CD4-positive, alpha-beta memory T cell (primary cell): ENCODE data around the gene NEMP2. TPM values are rescaled to one million over a fixed set of nuclear protein-coding genes. Genes with fewer than 3 reads are reported as not detected.
"Not testable (repeated sequence)": the region's sequence is repeated elsewhere in the genome, so short reads cannot be mapped to it uniquely, and the experiment has no call there.

Experiments used
- CTCF ChIA-PET: fragments of 350-600 bp; sonication (Branson Sonifier 250); formaldehyde crosslinking; loops from one replicate; lab custom pipeline; 2021; ENCODE audit warnings: inconsistent platforms; ENCODE audit not compliant: partially characterized antibody; lab: Charles Lee
- POLR2A ChIA-PET: fragments of 350-600 bp; sonication (Branson Sonifier 250); formaldehyde crosslinking; loops from one replicate; lab custom pipeline; 2021; ENCODE audit not compliant: partially characterized antibody; lab: Charles Lee
- DNase-seq, 5 donors: peaks; one replicate each; pipeline versions ENCODE4 v3.0.0 to v3.0.0-alpha.2; 2020 to 2022; ENCODE audit warnings: mixed read lengths in 1 of 5
- H3K27ac ChIP-seq: one replicate; pipeline ENCODE4 v1.7.0; 2013; ENCODE audit warnings: low read depth, low read length
- H3K27me3 ChIP-seq: 2 replicates; pipeline ENCODE4 v1.7.0; 2013; ENCODE audit warnings: mild to moderate bottlenecking, low read length, moderate library complexity; ENCODE audit not compliant: insufficient read depth
- H3K36me3 ChIP-seq: 2 replicates; pipeline ENCODE4 v1.7.0; 2013; ENCODE audit warnings: mild to moderate bottlenecking, low read length, moderate library complexity; ENCODE audit not compliant: insufficient read depth
- H3K4me1 ChIP-seq: 2 replicates; pipeline ENCODE4 v1.7.0; 2013; ENCODE audit warnings: mild to moderate bottlenecking, low read length, moderate library complexity; ENCODE audit not compliant: insufficient read depth
- H3K4me3 ChIP-seq, 2 donors: one replicate each; pipeline ENCODE4 v1.7.0; 2013; ENCODE audit warnings: low read length in 2 of 2, mild to moderate bottlenecking in 1 of 2
- H3K9me3 ChIP-seq, 2 donors: one replicate each; pipeline ENCODE4 v1.7.0; 2013; ENCODE audit warnings: low read length in 2 of 2, control low read depth in 1 of 2; ENCODE audit not compliant: control insufficient read depth in 1 of 2
- H3K27ac Mint-ChIP-seq, 7 donors: one replicate each; pipeline ENCODE4 v1.8.0; 2020 to 2021; ENCODE audit warnings: mixed read lengths in 7 of 7, mild to moderate bottlenecking in 6 of 7, inconsistent platforms in 3 of 7, moderate library complexity in 3 of 7
- H3K27me3 Mint-ChIP-seq, 2 donors: one replicate each; pipeline ENCODE4 v1.8.0; 2020 to 2021; ENCODE audit warnings: mixed read lengths in 2 of 2
- H3K36me3 Mint-ChIP-seq, 2 donors: one replicate each; pipeline ENCODE4 v1.8.0; 2020 to 2021; ENCODE audit warnings: mixed read lengths in 2 of 2, inconsistent platforms in 1 of 2, mild to moderate bottlenecking in 1 of 2
- H3K4me1 Mint-ChIP-seq, 4 donors: one replicate each; pipeline ENCODE4 v1.8.0; 2020 to 2021; ENCODE audit warnings: mixed read lengths in 4 of 4, mild to moderate bottlenecking in 1 of 4
- H3K4me3 Mint-ChIP-seq, 8 donors: one replicate each; pipeline ENCODE4 v1.8.0; 2020 to 2021; ENCODE audit warnings: mixed read lengths in 8 of 8, mild to moderate bottlenecking in 7 of 8, moderate library complexity in 6 of 8, inconsistent platforms in 3 of 8
- H3K9me3 Mint-ChIP-seq, 8 donors: one replicate each; pipeline ENCODE4 v1.8.0; 2020 to 2021; ENCODE audit warnings: mixed read lengths in 8 of 8, mild to moderate bottlenecking in 5 of 8, inconsistent platforms in 3 of 8, moderate library complexity in 1 of 8
- intact Hi-C: fragments of 100-400 bp; cut with micrococcal nuclease; formaldehyde crosslinking; loops from one replicate; pipeline ENCODE4 v1.15.1; 2023
- polyA plus RNA-seq, 2 donors: library from polyadenylated mRNA; unstranded; fragments of 300-500 nt; fragmentation: Illumina TruSeq; gene quantifications; one replicate each; pipeline ENCODE4 v1.2.3, GENCODE V29; 2021
- total RNA-seq, 2 experiments: library from RNA; stranded (reverse); gene quantifications; one replicate each; pipeline ENCODE4 v1.2.3, GENCODE V29; 2021

The NEMP2 gene
- total and polyA plus RNA-seq, 4 experiments from 2014 or later = 10.9 to 21.2 (median 16.3) TPM

DNA sequence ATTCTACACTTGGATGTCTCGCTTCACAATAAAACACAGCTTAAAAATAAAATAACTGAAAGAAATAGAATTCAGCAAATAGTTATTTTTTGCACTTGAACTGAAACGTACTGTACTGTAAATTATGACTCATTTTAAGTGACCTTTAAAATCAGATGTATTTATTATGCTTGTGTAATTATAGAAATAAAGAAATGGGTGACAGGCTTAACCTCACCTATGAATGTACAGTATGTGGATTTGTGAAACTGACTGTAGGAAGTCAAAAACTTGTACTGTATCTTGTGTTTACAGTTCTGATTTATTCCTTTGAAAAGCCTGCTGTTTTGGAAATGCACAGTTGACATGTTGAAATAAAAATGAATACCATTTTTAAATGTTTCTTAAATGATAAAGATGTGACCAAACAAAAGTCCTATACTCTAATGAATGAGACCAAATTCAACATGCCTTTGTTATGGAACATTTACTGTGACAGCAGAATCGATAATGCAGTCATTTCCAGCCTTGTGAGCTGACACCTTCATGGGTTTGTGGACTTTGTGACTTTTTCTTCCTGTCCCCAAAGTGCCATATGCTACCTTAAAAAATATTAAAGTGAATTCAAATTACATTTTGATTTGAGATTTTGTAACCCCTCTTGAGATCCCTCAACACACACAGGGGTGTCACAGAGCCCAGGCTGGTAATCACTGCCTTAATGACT lies 32.7 kb downstream of the NEMP2 start:
- intact Hi-C loops = no loop called here
- Histone ChIP-seq H3K9me3 (no peaks in the 10 kb centered on the region), H3K36me3 (peaks cover 55% of the 10 kb centered on the region), H3K27me3 (no peaks in the 10 kb centered on the region), H3K27ac (no peak overlapping the region), H3K4me1 (no peaks in the 10 kb centered on the region), H3K4me3 (no peak overlapping the region)
- H3K4me3 Mint-ChIP-seq = no peak overlapping the region
- ChIA-PET CTCF (no interaction called here), POLR2A (no interaction called here)
- H3K9me3 Mint-ChIP-seq = no peaks in the 10 kb centered on the region
- H3K36me3 Mint-ChIP-seq = peaks cover 48 to 70% of the 10 kb centered on the region in 2 donors
- no peak for DNase-seq
- peaks cover 0 to 13% (median 7%) of the 10 kb centered on the region in 4 donors for H3K4me1 Mint-ChIP-seq
- H3K27me3 Mint-ChIP-seq = no peaks in the 10 kb centered on the region
- H3K27ac Mint-ChIP-seq = peak overlapping the region in 3 of 7 donors; percentile 25 to 57 (median 28)

DNA sequence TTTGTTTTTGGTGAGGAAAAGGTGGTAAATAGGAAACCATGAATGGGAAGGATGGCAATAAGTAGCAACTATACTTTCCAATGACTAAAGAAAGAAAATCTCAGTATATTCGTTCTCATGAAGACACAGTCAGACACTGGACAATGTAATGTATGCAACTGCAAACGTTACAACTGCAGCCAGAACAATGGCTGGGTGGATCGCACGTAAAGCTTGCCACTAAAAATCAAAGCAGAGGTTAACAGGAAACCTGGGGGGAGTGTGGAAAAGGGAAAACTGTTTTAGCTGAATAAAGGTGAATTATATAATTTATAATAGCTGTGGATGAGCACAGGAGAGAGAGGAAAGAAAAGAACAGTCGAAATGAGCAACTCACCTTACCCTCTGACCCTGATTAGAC lies 33.3 kb downstream of the NEMP2 start:
- Histone ChIP-seq H3K27ac (no peak overlapping the region), H3K36me3 (peaks cover 52% of the 10 kb centered on the region), H3K4me1 (no peaks in the 10 kb centered on the region), H3K27me3 (no peaks in the 10 kb centered on the region), H3K4me3 (no peak overlapping the region), H3K9me3 (no peaks in the 10 kb centered on the region)
- Mint-ChIP-seq H3K9me3 (no peaks in the 10 kb centered on the region), H3K4me3 (no peak overlapping the region), H3K36me3 (peaks cover 46 to 70% of the 10 kb centered on the region in 2 donors), H3K27me3 (no peaks in the 10 kb centered on the region), H3K4me1 (peaks cover 0 to 10% (median 7%) of the 10 kb centered on the region in 4 donors), H3K27ac (peak overlapping the region in 5 of 7 donors; percentile 6 to 69 (median 9))
- CTCF ChIA-PET = no interaction called here
- intact Hi-C loops = no loop called here
- POLR2A ChIA-PET = no interaction called here
- DNase-seq = no peak

DNA sequence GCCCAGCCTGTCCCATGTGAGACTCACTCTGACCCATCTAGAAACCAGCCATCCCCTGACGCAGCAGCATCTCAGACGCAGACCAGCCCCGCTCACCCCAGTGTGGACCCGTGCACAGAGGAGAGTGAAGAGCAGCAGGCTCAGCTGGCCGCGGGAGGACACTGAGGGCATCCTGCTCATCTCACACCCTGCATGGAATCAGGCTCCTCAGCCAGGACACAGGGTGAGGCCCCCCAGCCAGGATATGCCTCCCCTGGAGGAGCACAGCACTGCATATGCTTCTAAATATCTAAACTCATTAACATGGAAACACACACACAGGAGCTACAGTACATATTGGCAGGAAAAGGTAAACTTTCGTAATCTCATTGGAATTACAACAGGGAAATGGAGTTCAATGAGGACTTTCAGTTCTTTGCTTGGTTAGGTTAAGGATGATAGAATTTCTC lies 34.4 kb downstream of the NEMP2 start:
- Histone ChIP-seq H3K27ac (no peak overlapping the region), H3K4me3 (no peak overlapping the region), H3K9me3 (no peaks in the 10 kb centered on the region), H3K27me3 (no peaks in the 10 kb centered on the region), H3K4me1 (no peaks in the 10 kb centered on the region), H3K36me3 (peaks cover 49% of the 10 kb centered on the region)
- ChIA-PET POLR2A (no interaction called here), CTCF (no interaction called here)
- intact Hi-C loops = no loop called here
- Mint-ChIP-seq H3K9me3 (no peaks in the 10 kb centered on the region), H3K4me1 (peaks cover 6 to 12% (median 9%) of the 10 kb centered on the region in 4 donors), H3K27ac (peak overlapping the region in 4 of 7 donors; percentile 27 to 64 (median 46)), H3K4me3 (no peak overlapping the region), H3K27me3 (no peaks in the 10 kb centered on the region), H3K36me3 (peaks cover 48 to 72% of the 10 kb centered on the region in 2 donors)
- no peak for DNase-seq

DNA sequence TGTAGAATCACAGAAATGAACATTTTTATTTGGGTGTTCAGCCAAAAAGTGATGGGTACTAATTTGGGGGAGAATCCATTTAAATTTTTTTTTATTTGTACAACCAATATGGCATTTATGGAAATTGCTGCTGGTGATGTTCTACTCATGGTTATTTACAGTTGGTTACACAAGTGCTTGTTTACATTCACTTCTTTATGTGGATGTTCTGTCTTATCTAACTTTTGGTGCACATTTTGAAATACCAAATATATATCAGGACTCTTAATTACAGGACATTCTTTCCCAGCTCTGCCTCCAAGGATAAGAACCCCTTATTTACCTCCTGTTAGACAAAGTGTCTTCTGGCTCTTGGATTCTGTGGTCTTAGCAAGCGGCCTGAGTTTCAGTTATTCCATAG lies 35.2 kb downstream of the NEMP2 start:
- ChIA-PET POLR2A (no interaction called here), CTCF (no interaction called here)
- Mint-ChIP-seq H3K36me3 (peaks cover 52 to 75% of the 10 kb centered on the region in 2 donors), H3K27ac (peak overlapping the region in 5 of 7 donors; percentile 25 to 62 (median 53)), H3K4me1 (peaks cover 14 to 20% (median 15%) of the 10 kb centered on the region in 4 donors), H3K27me3 (no peaks in the 10 kb centered on the region), H3K9me3 (no peaks in the 10 kb centered on the region), H3K4me3 (no peak overlapping the region)
- H3K9me3 ChIP-seq = no peaks in the 10 kb centered on the region
- no peak for DNase-seq
- intact Hi-C loops = no loop called here
- H3K36me3 ChIP-seq = peaks cover 42% of the 10 kb centered on the region
- no peaks in the 10 kb centered on the region for H3K27me3 ChIP-seq
- H3K27ac ChIP-seq = no peak overlapping the region
- no peak overlapping the region for H3K4me3 ChIP-seq
- H3K4me1 ChIP-seq = peaks cover 6% of the 10 kb centered on the region

DNA sequence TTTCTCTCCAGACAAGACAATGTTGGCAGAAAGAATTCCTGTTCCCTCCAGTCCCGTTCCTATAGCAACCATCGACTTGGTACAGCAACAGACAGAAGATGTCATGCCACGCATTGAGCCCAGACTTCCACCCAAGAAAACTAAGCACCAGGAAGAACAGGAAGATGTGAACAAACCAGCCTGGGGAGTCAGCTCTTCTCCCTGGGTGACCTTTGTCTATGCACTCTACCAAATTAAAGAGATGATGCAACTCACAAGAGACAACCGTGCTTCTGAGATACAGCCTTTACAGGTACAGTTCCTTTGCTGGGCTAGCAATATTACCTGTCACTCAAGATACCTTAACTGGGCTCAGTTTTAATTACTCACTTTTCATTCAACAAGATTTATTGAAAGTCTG lies 37.1 kb downstream of the NEMP2 start:
- no peaks in the 10 kb centered on the region for H3K27me3 Mint-ChIP-seq
- no peak overlapping the region for H3K4me3 ChIP-seq
- intact Hi-C loops = no loop called here
- no peaks in the 10 kb centered on the region for H3K9me3 ChIP-seq
- peaks cover 25% of the 10 kb centered on the region for H3K36me3 ChIP-seq
- ChIA-PET CTCF (no interaction called here), POLR2A (no interaction called here)
- H3K9me3 Mint-ChIP-seq = peaks cover 0 to 7% (median 4%) of the 10 kb centered on the region in 8 donors
- DNase-seq = no peak
- no peak overlapping the region for H3K27ac ChIP-seq
- peak overlapping the region in 5 of 7 donors; percentile 1 to 89 (median 66) for H3K27ac Mint-ChIP-seq
- no peak overlapping the region for H3K4me3 Mint-ChIP-seq
- no peaks in the 10 kb centered on the region for H3K27me3 ChIP-seq
- peaks cover 17% of the 10 kb centered on the region for H3K4me1 ChIP-seq
- H3K36me3 Mint-ChIP-seq = peaks cover 58 to 75% of the 10 kb centered on the region in 2 donors
- peaks cover 21 to 37% (median 33%) of the 10 kb centered on the region in 4 donors for H3K4me1 Mint-ChIP-seq

DNA sequence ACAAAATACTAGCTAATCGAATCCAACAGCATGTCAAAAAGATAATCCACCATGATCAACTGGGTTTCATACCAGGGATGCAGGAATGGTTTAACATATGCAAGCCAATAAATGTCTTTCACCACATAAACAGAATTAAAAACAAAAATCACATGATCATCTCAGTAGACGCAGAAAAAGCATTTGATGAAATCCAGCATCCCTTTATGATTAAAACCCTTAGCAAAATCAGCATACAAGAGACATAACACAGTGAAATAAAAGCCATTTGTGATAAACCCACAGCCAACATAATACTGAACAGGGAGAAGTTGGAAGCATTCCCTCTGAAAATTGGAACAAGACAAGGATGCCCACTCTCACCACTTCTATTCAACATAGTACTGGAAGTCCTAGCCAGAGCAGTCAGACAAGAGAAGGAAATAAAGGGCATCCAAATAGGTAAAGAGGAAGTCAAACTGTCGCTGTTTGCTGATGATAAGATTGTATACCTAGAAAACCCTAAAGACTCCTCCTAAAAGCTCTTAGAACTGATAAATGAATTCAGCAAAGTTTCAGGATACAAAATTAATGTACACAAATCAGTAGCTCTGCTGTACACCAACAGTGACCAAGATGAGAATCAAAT lies 39.8 kb downstream of the NEMP2 start:
- DNase-seq, H3K27me3 Mint-ChIP-seq, intact Hi-C loops, H3K27ac ChIP-seq, H3K27me3 ChIP-seq, H3K9me3 ChIP-seq, POLR2A ChIA-PET, CTCF ChIA-PET, H3K4me3 ChIP-seq: not testable (repeated sequence)
- peaks cover 21 to 48% (median 33%) of the 10 kb centered on the region in 4 donors for H3K4me1 Mint-ChIP-seq
- H3K9me3 Mint-ChIP-seq = peaks cover 2 to 15% (median 7%) of the 10 kb centered on the region in 8 donors
- H3K36me3 ChIP-seq = peaks cover 25% of the 10 kb centered on the region
- H3K4me3 Mint-ChIP-seq = peak overlapping the region in 2 of 8 donors; percentile 5 to 22
- H3K36me3 Mint-ChIP-seq = peaks cover 73 to 86% of the 10 kb centered on the region in 2 donors
- peaks cover 17% of the 10 kb centered on the region for H3K4me1 ChIP-seq
- H3K27ac Mint-ChIP-seq = peak overlapping the region; percentile 6 to 78 (median 66)

DNA sequence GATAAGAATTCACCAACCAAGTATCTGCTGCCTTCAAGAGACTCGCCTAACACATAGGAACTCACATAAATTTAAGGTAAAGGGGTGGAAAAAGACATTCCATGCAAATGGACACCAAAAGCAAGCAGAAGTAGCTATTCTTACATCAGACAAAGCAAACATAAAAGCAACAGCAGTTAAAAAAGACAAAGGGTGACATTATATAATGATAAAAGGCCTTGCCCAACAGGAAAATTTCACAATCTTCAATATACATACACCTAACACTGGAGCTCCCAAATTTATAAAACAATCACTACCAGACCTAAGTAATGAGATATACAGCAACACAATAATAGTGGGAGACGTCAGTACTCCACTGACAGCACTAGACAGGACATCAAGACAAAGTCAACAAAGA lies 41.4 kb downstream of the NEMP2 start:
- Mint-ChIP-seq H3K9me3 (peaks cover 2 to 15% (median 7%) of the 10 kb centered on the region in 8 donors), H3K27me3 (no peaks in the 10 kb centered on the region), H3K27ac (peak overlapping the region in 4 of 7 donors; percentile 62 to 80 (median 72)), H3K4me3 (peak overlapping the region in 2 of 8 donors; percentile 30 to 35), H3K4me1 (peaks cover 25 to 59% (median 41%) of the 10 kb centered on the region in 4 donors), H3K36me3 (peaks cover 82 to 90% of the 10 kb centered on the region in 2 donors)
- Histone ChIP-seq H3K9me3 (no peaks in the 10 kb centered on the region), H3K36me3 (peaks cover 38% of the 10 kb centered on the region), H3K4me1 (peaks cover 17% of the 10 kb centered on the region), H3K27me3 (no peaks in the 10 kb centered on the region), H3K27ac (no peak overlapping the region), H3K4me3 (no peak overlapping the region)
- ChIA-PET POLR2A (interaction anchor here (1.3 kb wide), 1 partner anchor 40 kb away, joined by 3 read pairs; no protein-coding TSS in a partner anchor), CTCF (no interaction called here)
- intact Hi-C loops = no loop called here
- no peak for DNase-seq
